ENCODE data around the gene MEIS1. TPM values are rescaled to one million over a fixed set of nuclear protein-coding genes. Genes with fewer than 3 reads are reported as not detected.

The MEIS1 gene
- polyA plus RNA-seq, 1 experiment = 107 TPM

DNA sequence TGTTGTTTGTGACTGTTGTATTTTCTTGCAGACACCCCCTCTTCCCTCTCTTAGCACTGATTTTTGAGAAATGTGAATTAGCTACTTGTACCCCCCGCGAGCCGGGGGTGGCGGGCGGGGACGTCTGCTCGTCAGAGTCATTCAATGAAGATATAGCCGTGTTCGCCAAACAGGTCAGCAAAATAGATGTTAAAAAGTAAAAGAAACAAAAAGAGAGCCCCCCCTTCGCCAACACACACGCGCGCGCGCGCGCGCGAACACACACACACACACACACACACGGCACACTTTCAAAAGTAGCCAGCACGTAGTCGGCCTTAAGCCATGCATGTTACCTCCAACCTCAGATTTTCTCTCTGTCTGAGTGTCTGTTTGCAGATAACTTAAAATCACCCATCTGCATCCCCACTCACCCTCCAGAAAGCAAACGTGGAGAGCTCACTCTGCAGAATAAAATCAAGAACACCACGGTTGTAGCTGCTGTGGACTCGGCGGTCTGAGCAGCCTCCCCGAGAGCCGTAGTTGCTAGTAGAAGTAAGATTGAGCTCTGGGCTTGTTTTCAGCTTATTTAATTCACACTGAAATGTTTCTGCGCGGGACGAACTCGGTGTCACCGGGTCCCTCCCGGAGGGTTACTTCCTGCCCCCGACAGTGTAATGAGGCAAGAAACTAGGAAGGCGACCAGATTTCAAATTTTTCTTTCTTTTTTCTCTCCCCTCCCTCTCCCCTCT, 5.1 kb downstream of the MEIS1 start:
- Histone ChIP-seq H3K27me3 (ENCODE audit: control insufficient read depth, insufficient read depth, low read length) (no peaks in the 10 kb centered on the region), H3K4me3 (ENCODE audit: low read depth, low read length) (peak overlapping the region; percentile 91), H3K9me3 (ENCODE audit: control insufficient read depth, insufficient read depth, low read length) (no peaks in the 10 kb centered on the region; the same call in 1 of the 2 replicates), H3K27ac (ENCODE audit: low read depth, low read length) (peak overlapping the region; percentile 95)
- ChIA-PET CTCF (interaction anchor here (0.5 to 1.2 kb wide), 4 partner anchors 60 to 1591 kb away, joined by 3 to 6 read pairs (median 3); no protein-coding TSS in a partner anchor), POLR2A (interaction anchor here (0.7 kb wide), 2 partner anchors 12 to 137 kb away, joined by 3 read pairs; no protein-coding TSS in a partner anchor)
- TF ChIP-seq, protein P1, sequence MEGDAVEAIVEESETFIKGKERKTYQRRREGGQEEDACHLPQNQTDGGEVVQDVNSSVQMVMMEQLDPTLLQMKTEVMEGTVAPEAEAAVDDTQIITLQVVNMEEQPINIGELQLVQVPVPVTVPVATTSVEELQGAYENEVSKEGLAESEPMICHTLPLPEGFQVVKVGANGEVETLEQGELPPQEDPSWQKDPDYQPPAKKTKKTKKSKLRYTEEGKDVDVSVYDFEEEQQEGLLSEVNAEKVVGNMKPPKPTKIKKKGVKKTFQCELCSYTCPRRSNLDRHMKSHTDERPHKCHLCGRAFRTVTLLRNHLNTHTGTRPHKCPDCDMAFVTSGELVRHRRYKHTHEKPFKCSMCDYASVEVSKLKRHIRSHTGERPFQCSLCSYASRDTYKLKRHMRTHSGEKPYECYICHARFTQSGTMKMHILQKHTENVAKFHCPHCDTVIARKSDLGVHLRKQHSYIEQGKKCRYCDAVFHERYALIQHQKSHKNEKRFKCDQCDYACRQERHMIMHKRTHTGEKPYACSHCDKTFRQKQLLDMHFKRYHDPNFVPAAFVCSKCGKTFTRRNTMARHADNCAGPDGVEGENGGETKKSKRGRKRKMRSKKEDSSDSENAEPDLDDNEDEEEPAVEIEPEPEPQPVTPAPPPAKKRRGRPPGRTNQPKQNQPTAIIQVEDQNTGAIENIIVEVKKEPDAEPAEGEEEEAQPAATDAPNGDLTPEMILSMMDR (IDR thresholded peaks at IDR 0.05; ENCODE audit: low read depth, low read length) = no peak
- no peak for DNase-seq (ENCODE audit: low read depth, low spot score)

DNA sequence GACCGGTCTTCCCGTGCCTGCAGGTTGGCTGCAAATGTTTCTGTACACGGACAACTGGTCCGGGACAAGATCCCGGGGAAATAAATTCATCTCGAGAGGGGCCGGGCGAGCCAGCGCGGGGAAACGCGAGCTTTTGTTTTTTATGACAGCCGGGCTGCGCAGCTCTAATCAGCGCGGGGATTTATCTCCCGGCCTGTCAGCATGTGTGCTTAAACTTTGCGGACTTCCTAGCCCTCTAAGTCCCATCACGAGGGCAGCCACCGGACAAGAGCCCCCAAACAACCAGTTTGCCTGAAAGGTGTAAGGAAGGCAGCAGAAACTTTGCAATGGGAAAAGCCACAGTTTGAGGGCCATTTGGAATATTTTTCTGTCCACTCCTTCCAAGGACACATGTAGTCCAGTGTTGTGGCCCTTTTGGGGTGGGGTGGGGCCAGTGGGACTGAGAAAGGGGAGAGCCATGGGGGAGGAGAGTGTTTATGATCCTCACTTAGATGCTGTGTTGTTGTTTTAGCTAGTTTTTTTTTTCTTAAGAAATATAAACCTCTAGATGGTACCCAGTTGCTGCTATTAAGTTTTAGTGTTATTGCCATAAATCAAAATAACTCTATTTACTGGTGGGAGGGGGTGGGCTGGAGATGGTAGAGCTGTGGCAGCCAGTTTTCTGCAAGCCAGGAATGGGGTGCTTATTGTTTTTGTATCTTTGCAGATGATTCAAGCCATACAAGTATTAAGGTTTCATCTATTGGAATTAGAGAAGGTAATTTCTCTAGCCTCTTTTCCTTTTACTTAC, 6.0 kb downstream of the MEIS1 start:
- Histone ChIP-seq H3K27me3 (ENCODE audit: control insufficient read depth, insufficient read depth, low read length) (no peaks in the 10 kb centered on the region), H3K27ac (ENCODE audit: low read depth, low read length) (peak overlapping the region; percentile 81), H3K9me3 (ENCODE audit: control insufficient read depth, insufficient read depth, low read length) (no peaks in the 10 kb centered on the region; the same call in 1 of the 2 replicates), H3K4me3 (ENCODE audit: low read depth, low read length) (peak overlapping the region; percentile 91)
- ChIA-PET CTCF (interaction anchor here (0.7 to 1.2 kb wide), 3 partner anchors 140 to 1405 kb away, joined by 3 read pairs; no protein-coding TSS in a partner anchor), POLR2A (interaction anchor here (0.7 kb wide), 3 partner anchors 11 to 136 kb away, joined by 3 to 4 read pairs (median 3); no protein-coding TSS in a partner anchor)
- DNase-seq (ENCODE audit: low read depth, low spot score) = no peak
- TF ChIP-seq, protein P1 (IDR thresholded peaks at IDR 0.05; ENCODE audit: low read depth, low read length) = no peak

DNA sequence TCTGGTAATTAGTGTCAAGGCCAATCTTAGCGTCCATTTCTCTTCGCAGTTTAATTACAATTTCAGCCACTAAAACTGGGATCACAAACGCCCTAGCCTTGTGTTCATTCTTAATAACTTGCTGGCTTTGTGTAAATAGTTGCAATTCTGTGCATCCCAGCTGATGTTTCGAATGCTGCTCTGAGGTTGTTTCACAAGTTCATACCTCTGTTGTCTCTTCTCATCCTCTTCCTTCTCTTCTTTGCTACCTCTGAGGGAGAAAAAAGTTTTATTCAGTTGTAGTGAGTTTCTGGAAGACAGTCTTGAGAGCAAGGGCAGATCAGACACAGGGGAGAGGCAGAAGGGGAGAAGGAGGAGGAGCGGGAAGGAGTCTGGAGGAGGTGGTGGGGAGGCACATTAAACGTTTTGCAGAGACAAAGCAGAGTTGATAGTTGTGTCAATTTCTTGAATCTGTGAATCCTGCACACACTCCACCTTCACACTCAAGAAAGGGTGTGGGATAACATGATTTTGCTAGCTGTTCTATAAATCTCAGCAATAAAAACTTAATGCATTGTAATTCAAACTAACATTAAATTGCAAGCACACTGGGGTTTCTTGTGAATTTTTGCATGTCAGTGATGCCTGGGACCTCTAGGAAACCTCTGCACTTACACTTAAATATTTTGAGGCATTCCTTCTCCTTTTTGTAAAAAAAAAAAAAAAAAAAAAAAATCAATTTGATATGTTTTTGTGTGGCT, 6.8 kb downstream of the MEIS1 start:
- POLR2A ChIA-PET = interaction anchor here (0.7 kb wide), 1 partner anchor 135 kb away, joined by 4 read pairs; no protein-coding TSS in a partner anchor
- CTCF ChIA-PET = interaction anchor here (1.0 kb wide), 1 partner anchor 1400 kb away, joined by 3 read pairs; no protein-coding TSS in a partner anchor
- H3K9me3 ChIP-seq (ENCODE audit: control insufficient read depth, insufficient read depth, low read length) = no peaks in the 10 kb centered on the region; the same call in 1 of the 2 replicates
- no peaks in the 10 kb centered on the region for H3K27me3 ChIP-seq (ENCODE audit: control insufficient read depth, insufficient read depth, low read length)
- H3K27ac ChIP-seq (ENCODE audit: low read depth, low read length) = peak overlapping the region; percentile 77
- DNase-seq (ENCODE audit: low read depth, low spot score) = no peak
- peak overlapping the region; percentile 91 for H3K4me3 ChIP-seq (ENCODE audit: low read depth, low read length)
- TF ChIP-seq, protein P1 (IDR thresholded peaks at IDR 0.05; ENCODE audit: low read depth, low read length) = no peak

DNA sequence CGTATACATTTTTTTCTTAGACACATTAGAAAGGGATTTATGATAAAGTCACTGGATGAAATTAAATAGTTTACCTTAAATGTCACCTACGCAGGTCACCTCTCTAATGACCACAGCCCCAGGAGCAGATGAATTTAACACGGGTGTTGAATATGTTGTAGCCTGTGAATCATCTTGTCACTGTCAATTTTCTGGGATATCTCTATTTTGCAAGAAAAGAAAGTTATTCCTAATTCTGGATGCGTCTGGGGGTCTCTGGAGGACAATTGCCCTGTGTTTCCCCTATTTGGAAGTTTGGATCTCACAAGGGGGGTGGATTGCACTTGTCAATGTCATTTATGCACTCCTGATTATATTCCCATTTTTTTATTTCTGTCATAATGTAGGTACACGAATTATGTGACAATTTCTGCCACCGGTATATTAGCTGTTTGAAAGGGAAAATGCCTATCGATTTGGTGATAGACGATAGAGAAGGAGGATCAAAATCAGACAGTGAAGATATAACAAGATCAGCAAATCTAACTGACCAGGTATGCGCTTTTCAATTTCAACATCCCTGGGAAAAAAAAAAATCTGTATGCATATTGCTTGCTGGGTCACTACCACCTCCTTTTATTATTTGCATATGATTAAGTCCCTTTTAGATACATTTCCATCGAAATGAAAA, 7.7 kb downstream of the MEIS1 start:
- CTCF ChIA-PET = no interaction called here
- Histone ChIP-seq H3K27me3 (ENCODE audit: control insufficient read depth, insufficient read depth, low read length) (no peaks in the 10 kb centered on the region), H3K4me3 (ENCODE audit: low read depth, low read length) (peak overlapping the region; percentile 91), H3K27ac (ENCODE audit: low read depth, low read length) (peak overlapping the region; percentile 97), H3K9me3 (ENCODE audit: control insufficient read depth, insufficient read depth, low read length) (no peaks in the 10 kb centered on the region; the same call in 1 of the 2 replicates)
- DNase-seq (ENCODE audit: low read depth, low spot score) = no peak
- TF ChIP-seq, protein P1 (IDR thresholded peaks at IDR 0.05; ENCODE audit: low read depth, low read length) = no peak
- POLR2A ChIA-PET = interaction anchor here (6.2 kb wide), 1 partner anchor 6 kb away, joined by 113 read pairs; the partner anchor contains the start of gene MEIS1
